SU-DHL-6 (cell line): ENCODE data around the gene RLN1.
"Not testable (repeated sequence)": the region's sequence is repeated elsewhere in the genome, so short reads cannot be mapped to it uniquely, and the experiment has no call there.

Experiments used
- H2AFZ ChIP-seq: fragments of 200-600 bp; sonication (generic); 2 replicates; pipeline ENCODE4 v1.6.1; 2014; ENCODE audit warnings: low read depth, mild to moderate bottlenecking, moderate library complexity, mixed read lengths, antibody characterized with exemption, low read length; ENCODE audit not compliant: severe bottlenecking
- H3F3A ChIP-seq: fragments of 200-600 bp; shearing (Covaris generic); 2 replicates; pipeline ENCODE4 v1.6.0; 2016; ENCODE audit warnings: antibody characterized with exemption, mild to moderate bottlenecking; ENCODE audit not compliant: insufficient read depth
- H3K27ac ChIP-seq: fragments of 200-600 bp; sonication (generic); 2 replicates; pipeline ENCODE4 v1.5.1; 2016; ENCODE audit warnings: low read depth, mild to moderate bottlenecking, low read length, moderate library complexity, mixed read lengths
- H3K27me3 ChIP-seq: fragments of 200-600 bp; sonication (generic), shearing (Covaris generic); 2 replicates; pipeline ENCODE4 v1.6.0; 2014; ENCODE audit warnings: mild to moderate bottlenecking, low read length
- H3K36me3 ChIP-seq: fragments of 200-600 bp; sonication (generic); 2 replicates; pipeline ENCODE4 v1.6.1; 2014; ENCODE audit warnings: mild to moderate bottlenecking, low read length, mixed read lengths
- H3K4me2 ChIP-seq: fragments of 300-600, 200-600 bp; shearing (Covaris generic), sonication (generic); 2 replicates; pipeline ENCODE4 v1.6.0; 2014; ENCODE audit warnings: low read length, low read depth, mild to moderate bottlenecking; ENCODE audit not compliant: poor library complexity, severe bottlenecking
- H3K4me3 ChIP-seq: fragments of 200-600 bp; sonication (generic); 2 replicates; pipeline ENCODE4 v1.5.1; 2014; ENCODE audit warnings: antibody characterized with exemption, low read length, mild to moderate bottlenecking, mixed read lengths; ENCODE audit not compliant: insufficient read depth, poor library complexity, severe bottlenecking
- H3K79me2 ChIP-seq: fragments of 200-600 bp; sonication (generic); 2 replicates; pipeline ENCODE4 v1.6.1; 2014; ENCODE audit warnings: mild to moderate bottlenecking, low read length, moderate library complexity; ENCODE audit not compliant: insufficient read depth
- H3K9ac ChIP-seq: fragments of 200-600 bp; sonication (generic); 2 replicates; pipeline ENCODE4 v1.7.0; 2014; ENCODE audit warnings: mild to moderate bottlenecking, low read length
- H3K9me2 ChIP-seq: fragments of 200-600 bp; sonication (generic); replicated peaks from 2 replicates; pipeline ENCODE4 v1.6.1; 2014; ENCODE audit warnings: low read length; ENCODE audit not compliant: insufficient read depth
- H3K9me3 ChIP-seq: fragments of 200-600 bp; sonication (generic); 2 replicates; pipeline ENCODE4 v1.6.1; 2014; ENCODE audit warnings: low read length, mixed read lengths; ENCODE audit not compliant: insufficient read depth
- H4K20me1 ChIP-seq: fragments of 200-600 bp; sonication (generic); 2 replicates; pipeline ENCODE4 v1.6.1; 2014; ENCODE audit warnings: low read depth, mild to moderate bottlenecking, antibody characterized with exemption, low read length, moderate library complexity, mixed read lengths
- EZH2phosphoT487 ChIP-seq: fragments of 200-600 bp; sonication (generic), shearing (Covaris generic); conservative IDR thresholded peaks from 2 replicates; pipeline ENCODE4 v1.6.1; 2018; ENCODE audit warnings: mild to moderate bottlenecking, antibody characterized with exemption, low read length, moderate library complexity, mixed read lengths
- TF ChIP-seq, protein P1 (sequence below): fragments of 200-600 bp; sonication (generic); IDR thresholded peaks from one replicate; pipeline ENCODE4 v1.5.1; 2017; ENCODE audit warnings: antibody characterized with exemption, mild to moderate bottlenecking, low read length, moderate library complexity; ENCODE audit not compliant: insufficient read depth, poor library complexity, severe bottlenecking

Gene RLN1

DNA sequence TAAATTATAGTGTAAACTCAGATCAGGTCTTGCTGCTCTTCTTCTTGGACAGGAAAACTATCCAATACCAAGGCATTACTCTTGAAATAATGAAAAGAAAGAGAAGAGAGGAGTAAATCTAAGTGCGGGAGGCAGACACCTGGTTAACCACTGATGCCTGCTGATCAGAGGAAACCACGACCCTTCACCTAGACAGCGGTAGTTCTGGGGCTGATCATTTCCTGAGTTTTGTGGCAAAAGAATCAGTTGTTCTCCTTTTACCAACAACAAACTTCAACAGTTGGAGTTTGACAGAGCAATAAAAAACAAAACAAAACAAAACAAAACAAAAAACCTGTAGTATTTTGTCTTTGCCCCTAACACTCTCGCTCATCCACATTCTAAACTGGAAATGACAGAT is 3.0 kb downstream of the RLN1 start:
- H3K4me3 ChIP-seq = no peak overlapping the region
- H3K27ac ChIP-seq = no peak overlapping the region
- H3K79me2 ChIP-seq = no peaks in the 10 kb centered on the region
- TF ChIP-seq EZH2phosphoT487 = no peak
- TF ChIP-seq, protein P1, sequence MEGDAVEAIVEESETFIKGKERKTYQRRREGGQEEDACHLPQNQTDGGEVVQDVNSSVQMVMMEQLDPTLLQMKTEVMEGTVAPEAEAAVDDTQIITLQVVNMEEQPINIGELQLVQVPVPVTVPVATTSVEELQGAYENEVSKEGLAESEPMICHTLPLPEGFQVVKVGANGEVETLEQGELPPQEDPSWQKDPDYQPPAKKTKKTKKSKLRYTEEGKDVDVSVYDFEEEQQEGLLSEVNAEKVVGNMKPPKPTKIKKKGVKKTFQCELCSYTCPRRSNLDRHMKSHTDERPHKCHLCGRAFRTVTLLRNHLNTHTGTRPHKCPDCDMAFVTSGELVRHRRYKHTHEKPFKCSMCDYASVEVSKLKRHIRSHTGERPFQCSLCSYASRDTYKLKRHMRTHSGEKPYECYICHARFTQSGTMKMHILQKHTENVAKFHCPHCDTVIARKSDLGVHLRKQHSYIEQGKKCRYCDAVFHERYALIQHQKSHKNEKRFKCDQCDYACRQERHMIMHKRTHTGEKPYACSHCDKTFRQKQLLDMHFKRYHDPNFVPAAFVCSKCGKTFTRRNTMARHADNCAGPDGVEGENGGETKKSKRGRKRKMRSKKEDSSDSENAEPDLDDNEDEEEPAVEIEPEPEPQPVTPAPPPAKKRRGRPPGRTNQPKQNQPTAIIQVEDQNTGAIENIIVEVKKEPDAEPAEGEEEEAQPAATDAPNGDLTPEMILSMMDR = no peak
- H3K9ac ChIP-seq = no peak overlapping the region
- no peaks in the 10 kb centered on the region for H3K9me2 ChIP-seq
- no peak overlapping the region for H2AFZ ChIP-seq
- peaks cover 3% of the 10 kb centered on the region; the same call in 1 of the 2 replicates for H3K36me3 ChIP-seq
- H3K4me2 ChIP-seq = no peak overlapping the region
- no peaks in the 10 kb centered on the region for H3K27me3 ChIP-seq
- H3F3A ChIP-seq = peaks cover 5% of the 10 kb centered on the region; the same call in 1 of the 2 replicates
- H3K9me3 ChIP-seq = no peaks in the 10 kb centered on the region
- no peaks in the 10 kb centered on the region for H4K20me1 ChIP-seq

DNA sequence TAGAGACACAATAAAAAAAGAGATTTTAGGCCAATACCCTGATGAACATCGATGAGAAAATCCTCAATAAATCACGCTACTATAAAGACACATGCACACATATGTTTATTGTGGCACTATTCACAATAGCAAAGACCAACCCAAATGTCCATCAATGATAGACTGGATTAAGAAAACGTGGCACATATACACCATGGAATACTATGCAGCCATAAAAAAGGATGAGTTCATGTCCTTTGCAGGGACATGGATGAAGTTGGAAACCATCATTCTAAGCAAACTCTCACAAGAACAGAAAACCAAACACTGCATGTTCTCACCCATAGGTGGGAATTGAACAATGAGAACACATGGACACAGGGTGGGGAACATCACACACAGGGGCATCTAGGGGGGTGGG is 8.4 kb downstream of the RLN1 start:
- not testable (repeated sequence) for H3F3A ChIP-seq, H3K27ac ChIP-seq, H3K9me3 ChIP-seq, H2AFZ ChIP-seq, H4K20me1 ChIP-seq, H3K4me2 ChIP-seq, H3K4me3 ChIP-seq, H3K9me2 ChIP-seq, H3K27me3 ChIP-seq, H3K36me3 ChIP-seq, H3K79me2 ChIP-seq, H3K9ac ChIP-seq

DNA sequence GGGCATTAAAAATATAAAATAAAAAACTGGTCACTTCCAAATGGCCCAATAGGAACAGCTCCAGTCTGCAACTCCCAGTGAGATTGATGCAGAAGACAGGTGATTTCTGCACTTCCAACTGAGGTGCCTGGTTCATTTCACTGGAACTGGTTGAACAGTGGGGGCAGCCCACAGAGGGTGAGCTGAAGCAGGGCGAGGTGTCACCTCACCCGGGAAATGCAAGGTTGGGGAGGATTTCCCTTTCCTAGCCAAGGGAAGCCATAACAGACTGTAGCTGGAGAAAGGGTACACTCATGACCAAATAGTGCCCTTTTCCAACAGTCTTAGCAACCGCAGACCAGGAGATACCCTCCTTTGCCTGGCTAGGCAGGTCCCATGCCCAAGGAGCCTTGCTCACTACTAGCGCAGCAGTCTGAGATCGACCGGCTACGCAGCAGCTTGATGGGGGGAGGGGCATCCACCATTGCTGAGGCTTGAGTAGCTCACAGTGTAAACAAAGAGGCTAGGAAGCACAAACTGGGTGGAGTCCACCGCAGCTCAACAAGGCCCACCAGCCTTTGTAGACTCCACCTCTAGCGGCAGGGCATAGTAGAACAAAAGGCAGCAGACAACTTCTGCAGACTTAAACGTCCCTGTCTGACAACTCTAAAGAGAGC is 12.7 kb downstream of the RLN1 start:
- Histone ChIP-seq H4K20me1 (no peaks in the 10 kb centered on the region), H3K27ac (no peak overlapping the region), H2AFZ (no peak overlapping the region), H3F3A (no peaks in the 10 kb centered on the region), H3K4me3 (no peak overlapping the region), H3K79me2 (no peaks in the 10 kb centered on the region), H3K9ac (no peak overlapping the region), H3K9me3 (no peaks in the 10 kb centered on the region), H3K27me3 (no peaks in the 10 kb centered on the region), H3K36me3 (no peaks in the 10 kb centered on the region; the same call in 1 of the 2 replicates), H3K4me2 (no peak overlapping the region), H3K9me2 (no peaks in the 10 kb centered on the region)
- TF ChIP-seq, protein P1 = no peak

DNA sequence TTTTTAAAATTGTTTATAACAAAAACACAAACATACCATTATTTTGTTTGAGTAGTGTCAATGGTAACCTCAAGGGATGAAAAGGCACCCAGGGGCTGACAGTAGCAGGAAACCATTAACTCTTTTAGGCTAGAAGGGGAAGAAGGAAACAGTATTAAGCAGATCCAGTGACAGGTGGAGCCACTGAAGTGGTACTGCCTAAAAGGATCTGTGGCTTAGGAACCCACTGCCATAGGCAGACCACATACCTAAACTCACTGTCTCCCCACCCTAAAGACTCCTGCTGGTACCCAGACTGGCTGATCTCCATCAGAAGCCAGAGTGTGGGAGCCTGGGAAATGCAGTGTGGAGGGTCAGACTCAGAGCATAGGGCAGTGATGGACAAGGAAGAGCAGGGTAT is 13.5 kb downstream of the RLN1 start:
- H3K27me3 ChIP-seq = no peaks in the 10 kb centered on the region
- no peak overlapping the region for H3K9ac ChIP-seq
- H3K36me3 ChIP-seq = no peaks in the 10 kb centered on the region
- H3F3A ChIP-seq = no peaks in the 10 kb centered on the region
- no peak overlapping the region for H3K4me2 ChIP-seq
- H3K79me2 ChIP-seq = no peaks in the 10 kb centered on the region
- H3K4me3 ChIP-seq = no peak overlapping the region
- H3K9me2 ChIP-seq = no peaks in the 10 kb centered on the region
- no peak overlapping the region for H3K27ac ChIP-seq
- TF ChIP-seq, protein P1 = no peak
- TF ChIP-seq EZH2phosphoT487 = no peak
- no peak overlapping the region for H2AFZ ChIP-seq
- H3K9me3 ChIP-seq = no peaks in the 10 kb centered on the region
- H4K20me1 ChIP-seq = no peaks in the 10 kb centered on the region

DNA sequence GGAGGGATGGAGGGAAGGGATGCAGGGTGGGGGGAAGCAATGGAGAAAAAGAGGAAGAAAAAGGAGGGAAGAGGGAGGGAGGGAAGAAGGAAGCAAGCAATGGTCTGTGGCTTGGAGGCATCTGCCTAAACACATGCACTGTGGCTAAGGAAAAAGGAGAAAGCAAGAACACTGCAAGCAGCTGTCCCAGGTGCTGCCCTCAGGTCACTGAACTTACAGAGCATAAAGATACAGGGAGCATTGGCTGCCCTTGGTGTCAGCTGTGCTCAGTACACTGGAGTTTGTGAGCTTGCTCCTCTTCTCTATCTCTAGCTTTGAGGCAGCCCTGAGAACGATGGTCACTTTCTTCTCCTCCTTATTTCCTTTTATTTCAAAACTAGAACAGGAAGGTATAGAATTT is 18.1 kb downstream of the RLN1 start:
- H3K9me2 ChIP-seq, H3K4me3 ChIP-seq, H3F3A ChIP-seq, H4K20me1 ChIP-seq, H3K9ac ChIP-seq, H3K9me3 ChIP-seq, H3K27me3 ChIP-seq, H2AFZ ChIP-seq, H3K36me3 ChIP-seq, H3K27ac ChIP-seq, H3K79me2 ChIP-seq, H3K4me2 ChIP-seq: not testable (repeated sequence)
